SKM-1 (cell line): ENCODE results near the gene SNTB2.
"Not testable (repeated sequence)": the region's sequence is repeated elsewhere in the genome, so short reads cannot be mapped to it uniquely, and the experiment has no call there.

Source experiments
- DNase-seq: peaks from one replicate; lab custom pipeline; 2025; ENCODE audit not compliant: unreplicated experiment; lab: John Stamatoyannopoulos, UW

SNTB2 gene

DNA sequence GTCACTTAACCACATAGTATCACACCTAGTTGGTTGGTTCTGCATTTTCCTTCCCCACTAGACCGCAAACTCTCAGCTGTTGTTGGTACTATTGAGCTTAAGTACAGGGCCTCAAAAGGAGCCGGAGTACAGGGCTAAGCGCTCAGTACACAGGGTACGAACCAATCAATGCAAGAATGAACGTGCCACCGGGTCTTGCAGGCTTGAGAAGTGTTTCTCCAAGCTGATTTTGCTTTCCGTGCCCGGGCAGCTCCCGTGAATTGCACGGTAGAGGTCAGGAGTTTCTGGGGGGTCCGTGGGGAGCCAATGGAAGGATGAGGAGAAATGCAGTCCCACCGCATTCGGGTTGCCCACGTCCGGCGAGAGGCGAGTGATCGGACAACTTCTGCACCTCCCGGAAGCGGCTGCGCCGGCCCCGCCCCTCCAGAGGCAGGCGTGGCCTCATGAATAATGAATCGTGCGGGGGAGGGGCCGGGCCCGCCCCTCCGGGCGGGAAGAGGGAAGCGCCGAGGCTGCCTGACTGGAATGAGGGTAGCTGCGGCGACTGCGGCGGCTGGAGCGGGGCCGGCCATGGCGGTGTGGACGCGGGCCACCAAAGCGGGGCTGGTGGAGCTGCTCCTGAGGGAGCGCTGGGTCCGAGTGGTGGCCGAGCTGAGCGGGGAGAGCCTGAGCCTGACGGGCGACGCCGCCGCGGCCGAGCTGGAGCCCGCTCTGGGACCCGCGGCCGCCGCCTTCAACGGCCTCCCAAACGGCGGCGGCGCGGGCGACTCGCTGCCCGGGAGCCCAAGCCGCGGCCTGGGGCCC, at the start of gene SNTB2:
Gene SNTB2, plus strand, starts transcription at position 523 of the 804 bp plus-strand sequence. Its CDS starts 3 bp downstream, at position 526.
- DNase-seq: peak; percentile 31

GRCh38 chr16:69138608-69139007, 48.4 kb upstream of the SNTB2 start:
- DNase-seq: no peak

DNA sequence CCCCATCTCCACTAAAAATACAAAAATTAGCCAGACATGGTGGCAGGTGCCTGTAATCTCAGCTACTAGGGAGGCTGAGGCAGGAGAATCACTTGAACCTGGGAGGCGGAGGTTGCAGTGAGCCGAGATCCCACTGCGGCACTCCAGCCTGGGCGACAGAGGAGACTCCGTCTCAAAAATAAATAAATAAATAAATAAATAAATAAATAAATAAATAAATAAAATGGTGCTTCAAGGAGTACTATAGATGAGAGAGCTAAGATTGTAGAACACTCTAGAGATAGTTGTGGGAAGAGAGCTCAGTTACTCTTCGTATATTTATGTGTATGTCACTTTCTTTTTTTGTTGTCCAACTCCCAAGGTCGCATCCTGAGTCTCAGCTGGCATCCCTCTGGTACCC, 47.5 kb upstream of the SNTB2 start:
- not testable (repeated sequence) for DNase-seq

- DNase-seq: no peak
Observed at GRCh38 chr16:69141014-69141413, 46.0 kb upstream of the SNTB2 start.

- DNase-seq: no peak
Observed at GRCh38 chr16:69141936-69142335, 45.0 kb upstream of the SNTB2 start.

GRCh38 chr16:69143116-69143515, 43.8 kb upstream of the SNTB2 start:
- no peak for DNase-seq

DNA sequence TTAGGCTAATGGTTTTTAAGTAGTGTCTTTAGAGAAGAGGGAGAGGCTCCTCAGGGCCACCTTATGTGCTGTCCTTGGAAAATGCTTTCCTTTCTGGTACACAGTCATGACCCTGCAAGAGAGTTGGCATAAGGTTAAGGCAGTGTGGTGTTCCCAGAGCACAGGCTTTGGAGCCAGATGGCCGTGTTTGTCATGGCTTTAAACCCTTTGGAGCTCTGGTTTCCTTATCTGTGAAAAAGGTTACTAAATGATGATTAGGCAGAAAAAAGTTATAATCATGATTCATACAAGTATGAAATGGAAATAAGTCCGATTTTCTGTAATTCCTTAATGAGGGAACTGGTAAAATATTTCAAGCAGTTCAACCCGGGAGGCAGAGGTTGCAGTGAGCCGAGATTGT, 41.3 kb upstream of the SNTB2 start:
- no peak for DNase-seq

DNA sequence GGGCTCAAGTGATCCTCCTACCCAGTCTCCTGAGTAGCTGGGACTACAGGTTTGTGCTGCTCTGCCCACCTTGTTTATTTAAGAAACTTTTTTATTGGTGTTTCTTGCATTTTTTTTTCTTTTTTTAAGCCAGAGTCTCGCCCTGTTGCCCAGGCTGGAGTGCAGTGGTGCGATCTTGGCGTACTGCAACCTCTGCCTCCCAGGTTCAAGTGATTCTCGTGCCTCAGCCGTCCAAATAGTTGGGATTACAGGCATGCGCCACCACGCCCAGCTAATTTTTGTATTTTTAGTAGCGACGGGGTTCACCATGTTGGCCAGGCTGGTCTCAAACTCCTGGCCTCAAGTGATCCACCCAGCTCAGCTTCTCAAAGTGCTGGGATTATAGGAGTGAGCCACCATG, 37.3 kb upstream of the SNTB2 start:
- not testable (repeated sequence) for DNase-seq

- DNase-seq: peak; percentile 47
Observed at GRCh38 chr16:69150146-69150865, 36.7 kb upstream of the SNTB2 start.

DNA sequence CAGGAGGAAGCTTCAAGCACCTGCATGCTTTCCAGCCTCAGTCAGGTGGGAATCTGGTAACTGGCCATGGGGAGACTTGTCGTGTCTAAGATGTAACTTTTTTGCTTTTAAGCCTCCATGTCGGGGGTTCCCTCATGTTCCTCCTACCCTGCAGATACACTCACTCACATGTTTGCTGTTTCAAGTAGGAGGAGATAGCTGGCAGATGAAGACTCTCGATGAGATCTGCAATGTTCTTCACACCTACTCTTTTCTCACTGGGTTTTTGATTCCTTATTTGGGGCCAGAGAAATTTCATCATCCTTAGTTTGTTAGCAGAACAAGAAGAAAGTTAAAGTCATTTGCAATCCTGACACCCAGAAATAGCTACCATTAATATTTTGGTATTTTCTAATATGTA, 29.8 kb upstream of the SNTB2 start:
- DNase-seq: no peak

DNA sequence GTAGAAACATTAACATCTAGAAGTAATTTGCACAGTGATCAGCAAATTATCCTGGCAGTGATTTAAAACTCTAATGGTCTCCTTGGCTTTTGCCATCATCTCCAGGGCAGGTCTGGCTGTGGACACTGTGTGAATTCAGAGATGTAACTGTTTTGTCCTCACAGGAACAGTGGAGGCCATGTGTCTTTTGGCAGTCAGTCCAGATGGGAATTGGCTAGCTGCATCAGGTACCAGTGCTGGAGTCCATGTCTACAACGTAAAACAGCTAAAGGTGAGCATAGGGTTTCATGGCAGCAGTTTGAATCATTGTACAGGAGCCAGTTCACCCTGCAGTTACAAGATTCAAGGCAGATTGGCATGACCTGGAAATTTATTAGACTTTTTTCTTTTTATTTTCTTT, 26.8 kb upstream of the SNTB2 start:
- DNase-seq: no peak

DNA sequence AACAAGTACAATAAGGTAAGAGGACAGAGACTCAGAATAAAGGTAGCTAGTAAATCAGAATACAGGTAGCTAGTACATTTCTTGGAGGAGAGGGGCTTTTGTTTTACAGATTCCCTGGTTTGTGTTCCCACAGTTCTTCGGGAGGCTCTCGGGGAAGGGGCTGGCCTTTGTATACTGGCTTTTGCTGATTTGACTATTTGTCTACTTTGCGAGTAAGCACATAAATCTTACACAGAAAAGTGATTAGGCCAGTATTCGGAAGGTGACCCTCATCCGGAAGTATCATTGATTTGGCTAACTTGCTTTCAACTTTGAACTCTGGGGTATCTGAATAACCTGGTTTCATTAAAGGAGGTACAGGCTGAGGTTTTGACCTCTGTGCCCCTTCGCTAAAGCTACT, 21.4 kb upstream of the SNTB2 start:
- no peak for DNase-seq

DNA sequence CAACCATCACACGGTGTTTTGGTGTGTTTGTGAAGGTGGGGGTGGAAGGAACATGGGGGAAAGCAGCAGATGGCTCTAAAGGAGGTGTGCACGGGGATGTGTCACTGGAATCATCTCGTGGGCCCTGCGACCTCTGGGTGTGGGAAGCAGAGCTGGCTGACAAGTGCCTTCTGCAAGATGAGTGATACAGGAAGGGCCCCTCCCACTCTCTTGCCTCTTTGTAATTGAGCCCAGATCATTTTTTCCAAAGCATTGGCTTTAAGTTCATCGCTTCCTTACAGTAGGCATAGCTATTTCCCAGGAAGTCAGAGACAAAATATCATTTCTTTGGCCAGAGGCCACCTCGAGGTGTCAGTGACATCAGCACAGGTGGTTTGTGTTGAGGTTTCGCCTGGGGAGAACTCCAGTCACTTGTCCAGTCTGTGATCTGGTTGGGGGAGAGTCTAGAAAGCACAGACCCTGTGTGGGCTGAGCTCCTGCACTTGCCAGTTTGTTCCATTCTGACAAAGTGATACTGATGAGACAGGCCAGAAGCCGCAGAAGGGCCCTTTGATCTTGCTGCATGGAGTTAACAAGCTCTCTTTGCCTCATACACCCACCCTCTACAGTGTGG, 20.6 kb upstream of the SNTB2 start:
- DNase-seq: no peak

GRCh38 chr16:69166946-69167930, 19.7 kb upstream of the SNTB2 start:
- DNase-seq: no peak

DNA sequence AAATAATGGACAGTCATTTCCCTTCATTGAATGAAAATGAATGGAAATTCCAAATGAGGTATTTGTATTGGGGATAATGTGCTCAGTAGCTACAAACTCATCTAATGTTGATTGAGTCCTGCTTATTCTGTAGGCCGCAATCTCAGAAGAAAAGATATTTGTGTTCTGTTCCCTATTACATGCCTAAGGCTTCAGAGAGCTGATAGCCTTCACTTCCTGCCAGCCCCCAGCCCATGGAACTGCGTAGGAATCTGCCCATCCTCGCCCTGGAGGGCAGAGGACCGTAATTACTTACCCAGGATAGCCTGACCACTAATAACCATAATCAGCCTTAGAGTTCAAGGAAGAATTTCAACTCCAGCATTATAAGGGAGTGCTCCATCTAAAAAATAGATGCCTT, 17.9 kb upstream of the SNTB2 start:
- no peak for DNase-seq

GRCh38 chr16:69169607-69170352, 17.2 kb upstream of the SNTB2 start:
- no peak for DNase-seq

DNA sequence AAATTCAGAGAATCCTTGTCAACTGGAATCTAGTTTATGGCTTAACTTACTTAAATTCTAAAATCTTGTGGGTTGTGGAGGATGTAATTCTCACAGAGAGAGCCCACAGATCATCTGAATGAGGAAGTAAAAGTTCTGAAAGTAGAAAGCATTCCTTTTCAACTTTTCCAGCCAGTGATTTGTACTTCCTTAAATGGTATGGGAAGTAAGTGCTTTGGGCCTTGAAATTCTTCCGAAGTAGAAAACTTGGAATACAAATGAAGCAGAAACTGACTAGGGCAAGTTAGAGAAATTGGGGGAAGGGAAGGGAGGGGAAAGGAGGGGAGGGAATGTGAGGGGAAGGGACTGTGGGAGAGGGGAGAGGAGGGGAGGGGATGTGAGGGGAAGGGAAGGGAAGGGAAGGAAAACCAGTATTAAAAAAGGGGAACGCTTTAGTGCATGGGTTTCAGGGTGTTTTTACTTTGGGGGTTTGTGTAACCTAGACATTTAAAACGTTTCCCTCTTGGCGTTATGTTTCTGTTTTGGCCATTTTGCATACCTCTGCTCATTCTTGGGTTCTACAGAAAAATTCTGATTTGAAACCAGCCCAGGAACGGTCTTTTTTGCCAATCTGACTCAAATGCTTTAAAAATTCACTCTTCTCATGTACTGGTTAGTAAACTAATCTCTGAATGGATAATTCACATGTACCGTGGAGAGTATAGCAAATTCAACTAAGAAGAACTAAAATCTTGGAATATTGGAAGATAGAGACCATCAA, 15.5 kb upstream of the SNTB2 start:
- no peak for DNase-seq

- DNase-seq: no peak
Observed at GRCh38 chr16:69176033-69176800, 10.7 kb upstream of the SNTB2 start.
